ENCODE results near the gene CLEC18C. TPM values are rescaled to one million over a fixed set of nuclear protein-coding genes. Genes with fewer than 3 reads are reported as not detected.
"Not testable (repeated sequence)": the region's sequence is repeated elsewhere in the genome, so short reads cannot be mapped to it uniquely, and the experiment has no call there.

CLEC18C gene
- polyA plus RNA-seq, 1 donor = 63.6 TPM

- DNase-seq = no peak
These were observed 15.2 kb upstream of the CLEC18C start for GRCh38 chr16:70158261-70158939.

- DNase-seq = no peak
These were observed 13.9 kb upstream of the CLEC18C start for GRCh38 chr16:70159355-70160348.

GRCh38 chr16:70160388-70160787, 13.2 kb upstream of the CLEC18C start:
- no peak for DNase-seq

DNA sequence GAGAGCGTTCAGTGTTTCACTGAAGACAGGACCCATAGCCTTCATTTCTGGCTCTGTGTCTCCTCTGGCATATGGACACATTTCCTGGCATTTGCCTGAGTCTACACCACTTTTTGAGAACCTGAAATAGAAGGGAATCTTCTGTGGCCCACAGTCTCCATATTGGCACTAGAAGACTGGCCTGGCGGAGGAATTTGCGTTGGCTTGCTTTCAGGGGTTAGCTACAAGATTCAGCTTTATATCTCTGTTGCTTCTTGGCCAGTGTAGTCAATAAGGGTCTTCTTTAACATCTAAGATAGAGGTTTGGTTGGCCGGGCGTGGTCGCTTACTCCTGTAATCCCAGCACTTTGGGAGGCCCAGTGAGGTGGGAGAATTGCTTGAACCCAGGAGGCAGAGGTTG, 12.8 kb upstream of the CLEC18C start:
- DNase-seq = no peak

- no peak for DNase-seq
These were observed 12.2 kb upstream of the CLEC18C start for GRCh38 chr16:70161350-70161749.

DNA sequence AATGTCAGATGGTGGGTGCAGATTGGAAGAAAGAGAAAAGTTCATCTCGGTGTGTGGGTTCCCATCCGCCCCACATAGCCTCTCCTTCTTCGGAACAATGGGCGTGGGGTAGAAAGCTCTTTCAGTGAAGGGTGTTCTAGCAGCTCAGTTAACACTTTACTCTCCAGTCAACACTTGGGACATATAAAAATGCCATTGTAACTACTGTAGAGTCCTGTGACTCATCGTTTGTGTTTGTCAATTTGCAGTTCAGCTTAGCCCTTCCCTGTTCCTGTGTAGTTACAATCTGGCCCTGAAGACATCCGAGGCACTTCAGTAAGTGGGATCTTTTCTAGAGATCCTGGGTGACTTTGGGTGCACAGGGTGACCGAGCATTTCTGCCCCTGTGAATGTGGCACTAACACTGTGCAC, 11.5 kb upstream of the CLEC18C start:
- DNase-seq = no peak

DNA sequence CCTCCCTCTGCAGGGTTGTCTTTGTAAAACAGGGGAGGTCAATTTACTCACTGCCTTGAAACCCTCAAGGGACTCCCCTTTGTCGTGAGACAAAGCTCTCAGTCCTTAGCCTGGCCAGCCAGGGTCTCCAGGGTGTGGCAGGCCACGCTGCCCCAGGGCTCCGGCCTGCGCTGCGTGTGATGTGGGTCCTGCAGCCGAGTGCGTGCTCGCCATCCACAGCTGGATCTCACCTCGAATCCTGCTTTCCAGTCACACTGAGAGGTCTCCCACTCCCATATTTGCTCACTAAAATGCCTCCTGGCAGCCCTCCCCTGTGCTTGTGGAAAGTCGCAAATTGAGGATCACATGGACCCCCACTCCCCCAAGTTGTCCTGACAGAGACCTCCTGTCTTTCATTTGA, 10.0 kb upstream of the CLEC18C start:
- DNase-seq = no peak

DNA sequence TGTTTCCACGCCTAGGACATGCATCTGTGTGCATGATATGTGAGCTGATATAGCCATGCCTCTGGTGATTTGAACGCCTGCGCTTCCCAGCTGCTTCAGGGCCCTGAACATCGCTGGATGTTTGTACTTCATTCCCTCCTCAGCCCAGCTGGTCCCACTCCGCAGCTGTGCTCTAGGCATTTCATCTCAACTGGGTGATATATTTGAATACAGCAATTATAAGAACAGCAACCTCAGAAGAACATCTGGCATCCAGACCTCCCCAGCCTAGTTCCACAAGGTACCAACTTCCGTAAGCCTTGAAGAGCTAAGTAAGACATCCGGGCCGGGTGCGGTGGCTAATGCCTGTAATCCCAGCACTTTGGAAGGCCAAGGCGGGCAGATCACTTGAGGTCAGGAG, 6.9 kb upstream of the CLEC18C start:
- DNase-seq = not testable (repeated sequence)

DNA sequence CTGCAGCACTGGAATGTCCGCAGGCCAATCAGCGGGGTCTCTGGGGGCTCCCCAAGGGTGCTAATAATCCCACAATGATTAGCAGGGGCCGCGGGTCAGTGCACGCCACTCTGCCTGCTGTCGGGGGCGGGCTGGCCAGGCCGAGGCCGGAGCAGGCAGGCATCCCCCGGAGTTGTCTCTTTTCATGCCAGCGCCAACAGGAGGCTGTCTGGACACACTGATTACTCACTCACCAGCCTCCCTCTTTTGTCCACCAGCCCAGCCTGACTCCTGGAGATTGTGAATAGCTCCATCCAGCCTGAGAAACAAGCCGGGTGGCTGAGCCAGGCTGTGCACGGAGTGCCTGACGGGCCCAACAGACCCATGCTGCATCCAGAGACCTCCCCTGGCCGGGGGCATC, 329 bp downstream of the CLEC18C start:
- not testable (repeated sequence) for DNase-seq

DNA sequence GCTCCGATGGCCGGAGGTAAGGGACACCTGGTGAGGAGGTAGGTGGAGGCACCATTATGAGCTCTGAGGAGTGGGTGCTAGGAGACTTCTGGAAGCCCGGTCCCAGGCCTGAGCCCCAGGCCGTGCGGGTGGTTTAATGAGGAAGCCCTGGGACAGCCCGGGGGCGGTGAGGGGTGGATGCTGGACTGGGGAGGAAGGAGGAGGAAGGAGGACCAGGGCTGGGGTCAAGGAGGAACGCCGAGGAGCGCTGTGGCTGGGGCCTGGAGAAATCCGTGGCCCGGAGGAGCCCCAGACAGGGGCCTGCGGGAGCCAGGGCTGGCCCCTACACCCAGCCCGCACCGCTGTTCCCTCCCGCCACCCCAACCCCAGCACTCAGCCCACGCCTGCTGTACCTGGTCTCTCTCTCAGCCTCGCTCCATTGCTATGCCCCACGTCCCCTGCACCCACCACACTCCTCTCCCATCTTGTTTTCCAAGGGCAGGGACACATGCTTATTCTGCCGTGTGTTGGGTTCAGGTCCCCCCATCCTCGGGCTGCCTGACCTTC, 873 bp downstream of the CLEC18C start:
- not testable (repeated sequence) for DNase-seq

DNA sequence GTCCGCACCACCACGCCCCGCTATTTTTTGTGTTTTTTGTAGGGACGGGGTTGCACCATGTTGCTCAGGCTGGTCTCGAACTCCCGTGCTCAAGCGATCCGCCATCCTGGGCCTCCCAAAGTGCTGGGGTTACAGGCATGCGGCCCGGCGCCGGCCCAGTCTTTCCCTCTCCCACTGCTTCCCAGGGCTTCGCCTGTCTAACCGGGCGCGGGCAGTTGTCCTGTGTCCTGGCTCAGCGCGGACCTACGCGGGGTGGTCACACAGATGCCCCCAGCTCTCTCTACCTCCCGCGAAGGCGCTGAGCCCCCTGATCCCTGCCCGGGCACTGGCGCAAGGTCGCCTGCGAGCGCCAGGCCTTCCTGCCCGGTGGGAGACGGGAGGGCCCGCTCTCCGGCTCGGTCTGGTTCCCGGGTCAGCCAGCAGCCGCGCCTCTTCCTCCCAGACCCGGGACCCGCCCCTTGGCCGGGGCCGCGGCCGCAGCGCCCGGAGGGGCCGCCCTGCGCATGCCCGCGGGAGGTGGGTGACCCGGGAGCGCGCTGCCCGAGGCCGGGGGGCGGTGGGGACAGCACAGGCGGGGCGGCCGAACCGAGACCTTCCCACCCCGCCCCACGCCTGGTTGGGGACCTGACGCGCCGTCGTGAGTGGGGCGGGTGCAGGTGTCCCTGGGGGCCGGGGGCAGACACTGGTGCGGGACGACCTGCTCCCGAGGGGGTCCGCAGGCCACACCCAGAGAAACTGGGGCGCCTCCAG, 14.4 kb downstream of the CLEC18C start:
- DNase-seq = not testable (repeated sequence)

GRCh38 chr16:70188608-70188915, 15.0 kb downstream of the CLEC18C start:
- not testable (repeated sequence) for DNase-seq

- not testable (repeated sequence) for DNase-seq
These were observed 17.0 kb downstream of the CLEC18C start for GRCh38 chr16:70190574-70190973.

GRCh38 chr16:70196683-70197300, 23.2 kb downstream of the CLEC18C start:
- not testable (repeated sequence) for DNase-seq

DNA sequence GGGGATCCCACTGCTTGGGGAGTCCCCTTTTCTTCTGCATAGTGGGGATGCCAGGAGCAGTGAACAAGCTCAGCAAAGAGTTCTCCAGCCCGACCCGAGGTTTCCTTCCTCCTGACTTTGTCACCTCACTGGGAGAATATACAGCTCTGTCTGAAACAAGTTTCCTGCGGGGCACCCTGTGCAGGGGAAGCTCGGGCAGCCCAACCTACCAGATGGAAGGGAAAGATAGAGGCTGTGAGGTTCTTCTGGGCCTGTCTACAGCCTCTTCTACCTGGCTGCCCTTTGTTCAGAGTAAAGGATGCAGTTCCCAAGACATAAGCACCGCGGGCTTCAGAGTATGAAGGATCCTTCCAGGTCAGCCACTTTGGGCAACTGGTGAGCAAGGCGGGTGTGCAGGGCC, 24.0 kb downstream of the CLEC18C start:
- DNase-seq = not testable (repeated sequence)

DNA sequence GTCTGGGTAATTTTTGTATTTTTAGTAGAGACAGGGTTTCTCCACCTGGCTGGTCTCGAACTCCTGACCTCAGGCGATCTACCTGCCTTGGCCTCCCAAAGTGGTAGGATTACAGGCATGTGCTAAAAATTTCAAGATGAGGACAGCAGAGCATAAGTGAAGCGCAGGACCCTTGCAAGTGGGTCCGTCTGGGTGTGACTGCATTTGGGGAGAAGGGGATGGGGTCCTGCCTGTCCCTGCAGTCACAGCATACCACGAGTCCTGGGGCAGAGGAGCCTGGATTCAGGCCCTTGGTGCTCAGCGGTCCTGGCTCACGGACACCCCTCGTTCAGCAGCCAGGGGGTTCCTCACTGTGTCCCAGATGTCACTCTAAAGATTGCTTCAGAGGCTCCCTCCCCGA, 24.6 kb downstream of the CLEC18C start:
- not testable (repeated sequence) for DNase-seq

DNA sequence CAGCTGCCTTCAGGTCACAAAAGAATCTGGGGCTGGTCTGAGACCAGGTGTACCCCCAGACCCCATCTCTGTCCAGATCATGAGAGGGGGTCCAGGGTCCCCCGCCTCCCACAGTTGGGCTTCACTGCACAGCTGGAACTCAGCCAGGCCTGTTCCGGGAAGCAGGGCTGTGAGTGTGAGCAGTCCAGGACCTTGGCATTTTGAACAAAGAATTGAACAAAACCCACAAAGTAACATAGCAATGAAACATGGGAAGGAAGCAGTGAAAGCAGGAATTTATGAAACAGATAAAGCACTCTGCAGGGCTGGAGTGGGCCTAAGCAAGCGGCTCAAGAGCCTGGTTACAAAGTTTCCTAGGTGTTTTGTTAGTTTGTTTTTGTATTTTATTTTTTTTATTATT, 25.1 kb downstream of the CLEC18C start:
- not testable (repeated sequence) for DNase-seq

DNA sequence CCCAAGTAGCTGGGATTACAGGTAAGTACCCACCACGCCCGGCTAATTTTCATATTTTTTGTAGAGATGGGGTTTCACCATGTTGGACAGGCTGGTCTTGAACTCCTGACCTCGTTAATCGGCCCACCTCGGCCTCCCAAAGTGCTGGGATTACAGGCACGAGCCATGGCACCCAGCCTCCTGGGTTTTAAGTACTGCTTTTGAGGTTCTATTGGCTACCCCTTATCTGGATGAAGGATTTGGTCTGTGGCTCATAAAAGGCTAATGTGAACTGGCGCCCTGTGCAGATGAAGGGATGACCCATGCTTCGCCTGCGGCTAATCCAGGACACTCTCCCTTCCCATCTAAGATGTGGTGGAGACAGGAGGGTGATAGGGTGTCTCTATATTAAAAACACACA, 25.6 kb downstream of the CLEC18C start:
- not testable (repeated sequence) for DNase-seq

- not testable (repeated sequence) for DNase-seq
These were observed 26.5 kb downstream of the CLEC18C start for GRCh38 chr16:70200063-70200462.

GRCh38 chr16:70203508-70203907, 29.9 kb downstream of the CLEC18C start:
- DNase-seq = not testable (repeated sequence)

GRCh38 chr16:70204010-70204409, 30.4 kb downstream of the CLEC18C start:
- not testable (repeated sequence) for DNase-seq
